SW480 (cell line): Measurements from ENCODE around the gene GRIK4.

Source experiments
- DNase-seq: peaks from one replicate; pipeline ENCODE4 v3.0.0-alpha.2; 2016; ENCODE audit warnings: low spot score

Gene GRIK4

DNA sequence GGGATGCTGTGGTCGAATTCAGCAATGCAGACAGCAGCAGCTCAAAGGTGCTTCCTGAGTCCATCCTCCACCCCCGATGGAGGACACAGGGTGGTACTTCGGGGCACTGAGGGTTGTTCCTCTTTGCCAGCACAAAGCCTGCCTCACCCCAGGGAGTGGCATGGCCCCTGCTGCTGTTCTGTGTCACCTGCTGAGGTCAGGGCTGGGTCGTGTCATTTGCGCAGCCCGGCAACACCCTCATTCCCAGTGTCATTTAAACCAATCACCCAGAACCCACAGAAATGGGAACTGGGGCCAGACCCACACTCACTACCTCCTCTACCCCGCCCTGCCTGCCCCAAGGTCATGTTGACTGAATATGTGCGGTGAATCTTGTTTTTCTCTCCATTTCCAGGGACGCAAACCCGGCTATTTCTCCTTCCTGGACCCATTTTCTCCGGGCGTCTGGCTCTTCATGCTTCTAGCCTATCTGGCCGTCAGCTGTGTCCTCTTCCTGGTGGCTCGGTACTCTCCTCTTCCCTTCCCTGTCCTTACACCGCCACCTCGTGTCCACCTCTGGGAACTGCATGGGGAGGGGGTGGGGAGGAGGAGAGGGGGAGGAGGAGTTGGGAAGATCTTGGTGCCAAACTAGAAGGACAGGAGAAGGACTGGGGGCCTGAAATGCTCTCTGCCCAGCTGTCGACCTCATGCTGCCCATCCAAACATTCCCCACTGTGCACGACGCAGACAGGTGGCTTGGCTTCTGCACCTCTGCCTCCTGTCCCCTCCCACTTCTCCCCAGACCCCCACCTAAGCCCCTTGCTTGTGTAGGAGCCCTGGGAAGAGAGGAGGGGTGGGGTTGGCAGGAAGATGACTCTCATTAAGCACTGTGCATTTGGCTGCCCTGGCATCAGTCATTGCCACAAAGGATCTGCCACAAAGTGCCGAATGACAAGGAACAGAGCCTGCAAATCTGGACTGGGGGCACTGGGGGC, 441.2 kb downstream of the GRIK4 start:
- DNase-seq, result peak; percentile 84

GRCh38 chr11:120954381-120954780, 442.8 kb downstream of the GRIK4 start:
- DNase-seq, result no peak

DNA sequence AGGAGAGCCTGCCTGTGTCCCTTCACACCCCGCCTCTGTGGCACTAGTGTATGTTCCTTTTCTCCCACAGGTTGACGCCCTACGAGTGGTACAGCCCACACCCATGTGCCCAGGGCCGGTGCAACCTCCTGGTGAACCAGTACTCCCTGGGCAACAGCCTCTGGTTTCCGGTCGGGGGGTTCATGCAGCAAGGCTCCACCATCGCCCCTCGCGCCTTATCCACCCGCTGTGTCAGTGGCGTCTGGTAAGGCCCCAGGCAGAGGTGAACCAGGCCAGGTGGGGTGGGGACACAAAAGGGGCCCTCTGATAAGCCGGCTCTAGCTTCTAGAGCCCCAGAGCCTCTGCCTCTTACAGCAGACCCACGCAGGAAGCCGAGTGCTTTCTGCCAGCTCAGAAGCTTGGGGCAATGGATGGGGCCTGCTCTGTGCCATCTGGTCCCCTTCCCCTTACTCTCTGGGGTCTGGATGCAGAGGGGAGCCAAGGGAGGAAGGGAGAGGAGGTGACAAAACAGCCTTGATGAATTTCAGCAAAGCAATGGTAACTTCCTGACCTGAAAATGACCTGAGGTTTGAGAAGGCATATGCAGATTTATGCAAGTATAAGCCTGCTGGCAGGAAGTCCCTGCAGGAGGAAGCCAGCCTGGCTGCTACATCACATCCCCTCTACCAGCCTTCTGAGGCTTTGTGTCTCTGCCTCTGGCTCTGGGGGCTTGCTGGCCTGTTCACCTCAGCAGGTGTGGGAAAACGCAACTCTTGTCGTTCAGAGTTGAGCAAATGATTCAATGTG, 445.4 kb downstream of the GRIK4 start:
- no peak for DNase-seq

DNA sequence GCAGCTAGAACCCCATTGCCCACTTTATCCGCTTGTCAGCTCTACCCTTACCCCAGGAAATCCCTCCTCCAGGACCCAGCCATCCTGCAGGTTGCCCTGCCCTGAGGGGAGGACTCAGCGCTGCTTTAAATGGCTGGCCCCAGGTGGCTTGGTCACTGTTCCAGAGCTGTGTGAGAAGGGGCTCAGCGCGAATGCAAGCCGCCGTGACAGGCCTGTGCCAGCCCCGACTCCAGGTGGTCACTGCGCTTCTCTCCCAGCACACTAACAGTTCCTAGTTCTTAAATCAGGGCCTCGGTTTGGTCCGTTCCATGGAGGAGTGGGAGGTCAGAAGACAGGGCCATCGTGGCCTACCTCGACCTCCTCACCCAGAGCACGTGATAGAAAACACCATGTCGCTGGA, 446.6 kb downstream of the GRIK4 start:
- no peak for DNase-seq

- no peak for DNase-seq
These were observed 447.6 kb downstream of the GRIK4 start for GRCh38 chr11:120959189-120959588.

- no peak for DNase-seq
These were observed 453.3 kb downstream of the GRIK4 start for GRCh38 chr11:120964857-120965256.

- DNase-seq, result no peak
These were observed 455.3 kb downstream of the GRIK4 start for GRCh38 chr11:120966840-120967239.

DNA sequence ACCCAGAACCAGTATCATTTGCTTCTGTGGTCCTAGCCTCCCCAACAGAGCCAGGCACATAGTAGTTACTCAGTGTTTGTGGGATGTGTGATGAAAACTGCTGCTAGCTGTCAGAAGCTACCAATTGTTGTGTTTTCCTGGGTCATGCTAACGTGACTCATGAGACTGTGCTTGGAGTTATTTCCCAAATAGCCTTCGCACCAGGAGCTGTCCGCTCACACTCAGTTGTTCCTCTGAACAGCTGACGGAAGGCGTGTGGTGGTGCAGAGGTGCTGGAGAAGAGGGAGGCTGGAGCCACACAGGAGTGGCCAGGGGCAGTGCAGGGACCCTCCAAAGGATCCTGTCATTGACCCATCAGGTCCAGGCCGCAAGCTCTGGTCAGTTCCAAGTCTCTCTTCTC, 458.4 kb downstream of the GRIK4 start:
- DNase-seq, result no peak

GRCh38 chr11:120971825-120972224, 460.3 kb downstream of the GRIK4 start:
- no peak for DNase-seq

GRCh38 chr11:120972621-120973020, 461.1 kb downstream of the GRIK4 start:
- no peak for DNase-seq

DNA sequence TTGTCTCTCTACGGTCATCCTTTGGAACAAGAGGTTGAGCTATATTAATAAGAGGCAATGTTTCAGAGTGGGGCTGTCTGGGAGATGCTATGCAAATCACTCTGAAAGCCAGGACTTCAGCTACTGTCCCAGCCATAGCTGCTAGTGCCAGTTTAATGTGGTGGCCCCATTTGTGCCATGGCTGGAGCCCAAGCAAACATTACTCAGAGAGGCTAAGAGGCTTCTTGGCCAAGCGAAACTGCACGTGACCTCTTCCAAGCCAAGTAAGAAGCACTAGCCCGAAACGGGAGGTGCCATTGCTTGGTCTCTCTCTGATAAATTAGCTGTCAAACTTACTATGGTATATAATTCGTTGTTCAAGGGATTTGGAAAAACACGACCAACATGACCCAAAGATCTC, 462.0 kb downstream of the GRIK4 start:
- DNase-seq, result no peak

GRCh38 chr11:120974466-120974865, 462.9 kb downstream of the GRIK4 start:
- no peak for DNase-seq

DNA sequence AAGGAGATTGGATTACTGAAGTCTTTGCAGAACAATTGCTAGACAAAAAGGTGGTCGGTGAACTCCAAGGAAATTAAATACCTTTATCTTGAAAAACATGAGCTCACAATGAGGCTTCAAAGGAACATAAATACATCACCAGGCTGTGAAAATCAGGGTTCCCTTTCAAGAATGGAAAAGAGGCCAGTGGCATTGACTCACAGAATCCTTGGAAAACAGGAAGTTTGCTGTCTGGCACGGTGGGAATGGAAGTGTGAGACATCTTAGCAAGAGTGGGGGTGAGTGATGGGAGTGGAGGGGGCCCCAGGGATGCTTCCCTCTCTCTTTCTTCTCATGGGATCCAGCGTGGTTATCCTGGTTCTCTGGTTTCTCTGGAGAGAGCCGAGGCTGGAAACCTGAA, 463.4 kb downstream of the GRIK4 start:
- DNase-seq, result no peak

DNA sequence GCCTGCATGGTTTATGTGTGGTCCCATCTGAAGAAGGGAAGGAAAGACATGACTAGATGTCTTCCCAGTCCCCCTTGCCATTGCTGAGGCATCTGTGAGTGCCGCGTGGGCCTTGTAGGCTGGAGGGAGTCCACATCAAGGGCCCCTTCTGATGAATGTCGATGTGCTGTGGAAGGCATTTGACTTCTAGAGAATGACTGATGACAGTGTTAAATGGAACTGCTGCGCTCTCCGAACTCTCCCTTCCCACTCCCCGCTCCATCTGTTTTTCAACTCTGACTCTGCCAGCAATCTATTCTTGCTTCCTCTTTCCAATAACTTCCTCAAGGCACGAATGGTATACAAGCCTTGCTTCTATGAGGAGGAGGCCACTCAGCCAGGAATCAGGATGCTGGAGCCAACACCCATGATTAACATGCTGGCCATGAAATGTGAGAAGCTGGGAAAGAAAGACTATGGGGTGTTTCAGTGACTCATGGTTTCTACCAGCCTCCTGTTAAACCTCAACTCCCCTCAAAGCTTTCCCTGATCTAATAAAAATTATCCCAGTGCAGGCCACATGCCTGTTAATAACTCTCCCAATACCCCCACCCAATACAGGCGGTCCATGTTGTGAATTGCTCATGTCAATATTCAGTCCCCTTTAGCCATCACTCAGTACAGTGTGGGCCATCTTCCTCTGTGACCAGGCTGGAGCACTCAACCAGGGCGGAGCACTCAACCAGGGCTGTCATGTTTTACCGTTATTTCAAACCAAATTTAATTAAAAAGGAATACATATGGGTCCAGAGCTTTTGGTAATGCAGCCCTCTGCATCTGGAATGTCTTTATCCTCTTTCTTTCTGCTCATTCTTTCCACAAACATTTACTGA, 466.0 kb downstream of the GRIK4 start:
- peak; percentile 83 for DNase-seq

- DNase-seq, result no peak
These were observed 467.2 kb downstream of the GRIK4 start for GRCh38 chr11:120978701-120979100.

GRCh38 chr11:120985718-120986569, 474.4 kb downstream of the GRIK4 start:
- peak; percentile 78 for DNase-seq

DNA sequence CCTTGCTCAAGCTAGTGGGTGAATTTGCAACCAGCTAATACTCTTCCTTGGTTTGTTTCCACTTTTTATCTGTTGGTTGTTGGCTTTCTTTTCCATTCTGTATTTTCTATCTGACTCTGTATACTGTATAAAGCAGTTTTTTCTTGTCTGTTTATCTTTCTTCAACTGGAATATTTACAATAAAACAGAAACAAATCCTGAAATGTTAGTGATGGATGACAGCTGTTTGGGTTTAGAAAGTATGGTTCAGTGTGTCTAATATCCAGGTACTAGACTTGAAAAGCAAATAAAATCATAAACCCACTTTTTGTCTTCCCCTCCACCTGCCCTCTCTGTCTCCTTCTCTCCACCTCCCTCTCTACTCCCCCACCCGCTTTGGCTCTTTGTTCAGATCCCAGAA, 477.1 kb downstream of the GRIK4 start:
- DNase-seq, result no peak

- DNase-seq, result no peak
These were observed 480.5 kb downstream of the GRIK4 start for GRCh38 chr11:120991830-120992686.

GRCh38 chr11:120994091-120994859, 482.7 kb downstream of the GRIK4 start:
- DNase-seq, result no peak
